ENCODE data around the gene FOXL3.

The FOXL3 gene

GRCh38 chr7:278081-278480, 11.9 kb upstream of the FOXL3 start:
- Histone ChIP-seq H3K9me3 (ENCODE audit: severe bottlenecking) (peaks cover 31% of the 10 kb centered on the region), H3K27ac (no peak overlapping the region), H3K27me3 (ENCODE audit: insufficient read depth, low read depth, severe bottlenecking) (no peaks in the 10 kb centered on the region), H3K36me3 (no peaks in the 10 kb centered on the region), H3K4me3 (ENCODE audit: low read depth, low read length) (no peak overlapping the region)
- TF ChIP-seq CTCF (IDR thresholded peaks at IDR 0.05; ENCODE audit: low read depth, low read length), result no peak
- no peak for DNase-seq

- no peaks in the 10 kb centered on the region for H3K27me3 ChIP-seq (ENCODE audit: insufficient read depth, low read depth, severe bottlenecking)
These were observed 10.1 kb upstream of the FOXL3 start for GRCh38 chr7:279821-280220.

GRCh38 chr7:280461-280860, 9.5 kb upstream of the FOXL3 start:
- Histone ChIP-seq H3K27ac (no peak overlapping the region), H3K27me3 (ENCODE audit: insufficient read depth, low read depth, severe bottlenecking) (no peaks in the 10 kb centered on the region), H3K9me3 (ENCODE audit: severe bottlenecking) (peaks cover 18% of the 10 kb centered on the region), H3K4me3 (ENCODE audit: low read depth, low read length) (no peak overlapping the region), H3K36me3 (no peaks in the 10 kb centered on the region)
- no peak for TF ChIP-seq CTCF (IDR thresholded peaks at IDR 0.05; ENCODE audit: low read depth, low read length)
- no peak for DNase-seq

More at GRCh38 chr7:279821-280220, 10.1 kb upstream of the FOXL3 start:
- Histone ChIP-seq H3K9me3 (ENCODE audit: severe bottlenecking) (peaks cover 19% of the 10 kb centered on the region), H3K27ac (no peak overlapping the region), H3K36me3 (no peaks in the 10 kb centered on the region), H3K4me3 (ENCODE audit: low read depth, low read length) (no peak overlapping the region)
- no peak for TF ChIP-seq CTCF (IDR thresholded peaks at IDR 0.05; ENCODE audit: low read depth, low read length)
- no peak for DNase-seq

- no peak overlapping the region for H3K27ac ChIP-seq
These were observed 8.3 kb upstream of the FOXL3 start for GRCh38 chr7:281637-282036.

GRCh38 chr7:282621-283020, 7.3 kb upstream of the FOXL3 start:
- H3K36me3 ChIP-seq, result no peaks in the 10 kb centered on the region
- no peak for TF ChIP-seq CTCF (IDR thresholded peaks at IDR 0.05; ENCODE audit: low read depth, low read length)
- H3K9me3 ChIP-seq (ENCODE audit: severe bottlenecking), result no peaks in the 10 kb centered on the region
- DNase-seq, result no peak
- no peak overlapping the region for H3K4me3 ChIP-seq (ENCODE audit: low read depth, low read length)
- H3K27me3 ChIP-seq (ENCODE audit: insufficient read depth, low read depth, severe bottlenecking), result no peaks in the 10 kb centered on the region
- no peak overlapping the region for H3K27ac ChIP-seq

More at GRCh38 chr7:281637-282036, 8.3 kb upstream of the FOXL3 start:
- peaks cover 7% of the 10 kb centered on the region for H3K9me3 ChIP-seq (ENCODE audit: severe bottlenecking)
- H3K36me3 ChIP-seq, result no peaks in the 10 kb centered on the region
- no peak for DNase-seq
- TF ChIP-seq CTCF (IDR thresholded peaks at IDR 0.05; ENCODE audit: low read depth, low read length), result no peak
- no peaks in the 10 kb centered on the region for H3K27me3 ChIP-seq (ENCODE audit: insufficient read depth, low read depth, severe bottlenecking)
- no peak overlapping the region for H3K4me3 ChIP-seq (ENCODE audit: low read depth, low read length)

Measured in WERI-Rb-1 (cell line).